PC-3 (cell line): ENCODE data around the gene UGT2A2. TPM values are rescaled to one million over a fixed set of nuclear protein-coding genes. Genes with fewer than 3 reads are reported as not detected.
"Not testable (repeated sequence)": the region's sequence is repeated elsewhere in the genome, so short reads cannot be mapped to it uniquely, and the experiment has no call there.

Source experiments
- ATAC-seq: fragments of 200-7000 bp; cut with Tn5 transposase; 2 replicates; pipeline ENCODE4 v1.9.1; 2020; ENCODE audit warnings: mild to moderate bottlenecking, moderate library complexity
- BruUV-seq: library from RNA; stranded (reverse); fragments of 400-500 nt; replicated peaks from 2 replicates; lab custom pipeline; 2021; lab: Mats Ljungman, UMichigan
- CTCF ChIA-PET: fragments of 300-600 bp; sonication (Branson Sonifier 250); formaldehyde crosslinking; loops from one replicate; lab custom pipeline; 2022; ENCODE audit warnings: antibody characterized with exemption; lab: Charles Lee
- POLR2A ChIA-PET: fragments of 300-600 bp; sonication (Branson Sonifier 250); formaldehyde crosslinking; loops from one replicate; lab custom pipeline; 2022; ENCODE audit warnings: antibody characterized with exemption; ENCODE audit not compliant: unreplicated experiment; lab: Charles Lee
- DNase-seq: peaks from one replicate; pipeline ENCODE4 v3.0.0-alpha.2; 2015
- H2AFZ ChIP-seq: fragments of 300-600 bp; sonication (generic); 2 replicates; pipeline ENCODE4 v1.6.0; 2016; ENCODE audit warnings: antibody characterized with exemption, low read length
- H3F3A ChIP-seq: fragments of 300-600 bp; sonication (generic); one replicate; pipeline ENCODE4 v1.6.0; 2017; ENCODE audit warnings: antibody characterized with exemption, low read length, control low read depth, mild to moderate bottlenecking; ENCODE audit not compliant: unreplicated experiment
- H3K27ac ChIP-seq: fragments of 300-600 bp; sonication (generic); 2 replicates; pipeline ENCODE4 v1.5.1; 2016; ENCODE audit warnings: mild to moderate bottlenecking, low read length
- H3K27me3 ChIP-seq: fragments of 300-600 bp; sonication (generic); 2 replicates; pipeline ENCODE4 v1.6.1; 2016; ENCODE audit warnings: low read length, mixed read lengths
- H3K36me3 ChIP-seq: fragments of 300-600 bp; sonication (generic); 2 replicates; pipeline ENCODE4 v1.6.1; 2016; ENCODE audit warnings: low read depth, mixed run types, low read length, mixed read lengths
- H3K4me1 ChIP-seq: fragments of 300-600 bp; sonication (generic); 2 replicates; pipeline ENCODE4 v1.5.1; 2016; ENCODE audit warnings: low read length; ENCODE audit not compliant: insufficient read depth
- H3K4me2 ChIP-seq: fragments of 300-600 bp; sonication (generic); 2 replicates; pipeline ENCODE4 v1.6.0; 2016; ENCODE audit warnings: low read length
- H3K4me3 ChIP-seq: fragments of 300-600 bp; sonication (generic); 2 replicates; pipeline ENCODE4 v1.5.1; 2016; ENCODE audit warnings: mild to moderate bottlenecking, low read length, mixed read lengths
- H3K79me2 ChIP-seq: fragments of 300-600 bp; sonication (generic); 2 replicates; pipeline ENCODE4 v1.6.1; 2017; ENCODE audit warnings: low read length, mixed read lengths
- H3K9ac ChIP-seq: fragments of 300-600 bp; sonication (generic); 2 replicates; pipeline ENCODE4 v1.6.0; 2016; ENCODE audit warnings: mild to moderate bottlenecking, low read length
- H3K9me2 ChIP-seq: fragments of 300-600 bp; sonication (generic); replicated peaks from 2 replicates; pipeline ENCODE4 v1.6.1; 2016; ENCODE audit warnings: mixed run types, low read length, mixed read lengths
- H3K9me3 ChIP-seq: fragments of 300-600 bp; sonication (generic); 2 replicates; pipeline ENCODE4 v1.6.1; 2016; ENCODE audit warnings: low read length, mixed read lengths
- H4K20me1 ChIP-seq: fragments of 300-600 bp; sonication (generic); 2 replicates; pipeline ENCODE4 v1.6.1; 2016; ENCODE audit warnings: low read length, mixed read lengths
- EZH2 ChIP-seq: fragments of 300-600 bp; sonication (generic); IDR thresholded peaks from one replicate; pipeline ENCODE4 v1.6.1; 2017; ENCODE audit warnings: antibody characterized with exemption, mild to moderate bottlenecking, low read length; ENCODE audit not compliant: unreplicated experiment
- EZH2phosphoT487 ChIP-seq: fragments of 300-600 bp; sonication (generic); IDR thresholded peaks from 2 replicates; pipeline ENCODE4 v1.6.1; 2018; ENCODE audit warnings: mild to moderate bottlenecking, antibody characterized with exemption, low read length, borderline replicate concordance
- intact Hi-C: fragments of 100-400 bp; cut with micrococcal nuclease; formaldehyde crosslinking; loops from 2 replicates; pipeline ENCODE4 v1.9.0; 2023
- total RNA-seq: library from RNA; depleted of rRNA; stranded (reverse); fragments of >200 nt; gene quantifications from 2 replicates; pipeline ENCODE4 v1.2.3, GENCODE V29; 2014
- TF ChIP-seq, protein P1 (sequence below): fragments of 300-600 bp; sonication (generic); conservative IDR thresholded peaks from 2 replicates; pipeline ENCODE4 v1.5.1; 2017; ENCODE audit warnings: antibody characterized with exemption, low read depth, mild to moderate bottlenecking, low read length

UGT2A2 gene
- total RNA-seq, 1 experiment from 2014 or later: not detected

DNA sequence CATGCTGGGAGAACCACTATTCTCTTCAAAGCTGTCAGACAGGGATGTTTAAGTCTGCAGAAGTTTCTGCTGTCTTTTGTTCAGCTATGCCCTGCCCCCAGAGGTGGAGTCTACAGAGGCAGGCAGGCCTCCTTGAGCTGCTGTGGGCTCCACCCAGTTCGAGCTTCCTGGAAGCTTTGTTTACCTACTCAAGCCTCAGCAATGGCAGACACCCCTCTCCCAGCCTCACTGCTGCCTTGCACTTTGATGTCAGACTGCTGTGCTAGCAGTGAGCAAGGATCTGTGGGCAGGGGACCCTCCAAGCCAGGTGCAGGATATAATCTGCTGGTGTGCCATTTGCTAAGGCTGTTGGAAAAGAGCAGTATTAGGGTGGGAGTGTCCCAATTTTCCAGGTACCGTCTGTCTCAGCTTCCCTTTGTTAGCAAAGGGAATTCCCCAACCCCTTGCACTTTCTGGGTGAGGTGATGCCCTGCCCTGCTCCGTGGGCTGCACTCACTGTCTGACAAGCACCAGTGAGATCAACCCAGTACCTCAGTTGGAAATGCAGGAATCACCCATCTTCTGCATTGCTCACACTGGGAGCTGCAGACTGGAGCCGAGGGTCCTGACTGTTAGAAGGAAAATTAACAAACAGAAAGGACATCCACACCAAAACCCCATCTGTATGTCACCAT is 21.8 kb upstream of the UGT2A2 start:
- DNase-seq, H2AFZ ChIP-seq, H3K9ac ChIP-seq, H3K4me1 ChIP-seq, H3K36me3 ChIP-seq, H3K4me3 ChIP-seq, H3K4me2 ChIP-seq, CTCF ChIA-PET, H3K27me3 ChIP-seq, H3K9me3 ChIP-seq, ATAC-seq, H3K27ac ChIP-seq, H3F3A ChIP-seq, H3K79me2 ChIP-seq, intact Hi-C loops, H3K9me2 ChIP-seq, POLR2A ChIA-PET, BruUV-seq, H4K20me1 ChIP-seq: not testable (repeated sequence)

DNA sequence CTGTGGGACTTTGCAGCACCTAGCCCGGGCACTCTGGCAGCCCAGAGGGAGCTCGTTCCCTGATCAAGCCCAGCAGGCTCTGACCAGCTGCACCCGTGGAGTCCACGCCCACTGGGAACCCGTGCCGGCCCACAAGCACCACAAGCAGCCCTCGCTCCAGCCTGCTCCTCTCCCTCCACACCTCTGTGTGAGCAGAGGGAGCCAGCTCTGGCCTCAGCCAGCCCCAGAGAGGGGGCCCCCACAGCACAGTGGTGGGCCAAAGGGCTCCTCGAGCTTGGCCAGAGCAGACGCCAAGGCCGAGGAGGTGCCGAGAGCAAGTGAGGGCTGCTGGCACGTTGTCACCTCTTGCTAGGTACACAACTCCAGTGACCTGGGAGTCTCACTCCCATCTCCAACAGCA is 18.7 kb upstream of the UGT2A2 start:
- no peak for DNase-seq
- Histone ChIP-seq H2AFZ (no peak overlapping the region), H3K27ac (no peak overlapping the region), H3K79me2 (no peaks in the 10 kb centered on the region), H3K4me1 (no peaks in the 10 kb centered on the region), H3F3A (no peaks in the 10 kb centered on the region), H3K9me2 (no peaks in the 10 kb centered on the region), H3K9ac (no peak overlapping the region), H4K20me1 (no peaks in the 10 kb centered on the region), H3K36me3 (no peaks in the 10 kb centered on the region), H3K4me3 (no peak overlapping the region), H3K9me3 (no peaks in the 10 kb centered on the region), H3K27me3 (no peaks in the 10 kb centered on the region), H3K4me2 (no peak overlapping the region)
- ChIA-PET POLR2A (no interaction called here), CTCF (no interaction called here)
- intact Hi-C loops: no loop called here
- no peak for ATAC-seq
- no TSS peak for BruUV-seq
- TF ChIP-seq EZH2phosphoT487 (no peak), EZH2 (no peak)
- TF ChIP-seq, protein P1, sequence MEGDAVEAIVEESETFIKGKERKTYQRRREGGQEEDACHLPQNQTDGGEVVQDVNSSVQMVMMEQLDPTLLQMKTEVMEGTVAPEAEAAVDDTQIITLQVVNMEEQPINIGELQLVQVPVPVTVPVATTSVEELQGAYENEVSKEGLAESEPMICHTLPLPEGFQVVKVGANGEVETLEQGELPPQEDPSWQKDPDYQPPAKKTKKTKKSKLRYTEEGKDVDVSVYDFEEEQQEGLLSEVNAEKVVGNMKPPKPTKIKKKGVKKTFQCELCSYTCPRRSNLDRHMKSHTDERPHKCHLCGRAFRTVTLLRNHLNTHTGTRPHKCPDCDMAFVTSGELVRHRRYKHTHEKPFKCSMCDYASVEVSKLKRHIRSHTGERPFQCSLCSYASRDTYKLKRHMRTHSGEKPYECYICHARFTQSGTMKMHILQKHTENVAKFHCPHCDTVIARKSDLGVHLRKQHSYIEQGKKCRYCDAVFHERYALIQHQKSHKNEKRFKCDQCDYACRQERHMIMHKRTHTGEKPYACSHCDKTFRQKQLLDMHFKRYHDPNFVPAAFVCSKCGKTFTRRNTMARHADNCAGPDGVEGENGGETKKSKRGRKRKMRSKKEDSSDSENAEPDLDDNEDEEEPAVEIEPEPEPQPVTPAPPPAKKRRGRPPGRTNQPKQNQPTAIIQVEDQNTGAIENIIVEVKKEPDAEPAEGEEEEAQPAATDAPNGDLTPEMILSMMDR: no peak

- Histone ChIP-seq H3K36me3 (no peaks in the 10 kb centered on the region), H3K9ac (no peak overlapping the region), H3K4me1 (no peaks in the 10 kb centered on the region), H2AFZ (no peak overlapping the region), H3F3A (no peaks in the 10 kb centered on the region), H3K27ac (no peak overlapping the region), H3K9me2 (no peaks in the 10 kb centered on the region), H3K4me3 (no peak overlapping the region), H3K79me2 (no peaks in the 10 kb centered on the region), H3K27me3 (no peaks in the 10 kb centered on the region), H4K20me1 (no peaks in the 10 kb centered on the region), H3K4me2 (no peak overlapping the region), H3K9me3 (no peaks in the 10 kb centered on the region)
- POLR2A ChIA-PET: no interaction called here
- TF ChIP-seq EZH2phosphoT487 (no peak), EZH2 (no peak)
- TF ChIP-seq, protein P1: no peak
- CTCF ChIA-PET: no interaction called here
- no peak for DNase-seq
- no TSS peak for BruUV-seq
- no peak for ATAC-seq
- intact Hi-C loops: no loop called here
These were observed 17.3 kb upstream of the UGT2A2 start for GRCh38 chr4:69656653-69657158.
